GM12891 (cell line): ENCODE results near the gene CAPN2.
"Not testable (repeated sequence)": the region's sequence is repeated elsewhere in the genome, so short reads cannot be mapped to it uniquely, and the experiment has no call there.

Experiments used
- DNase-seq: peaks from one replicate; pipeline ENCODE4 v3.0.0; 2011; ENCODE audit warnings: low spot score; ENCODE audit not compliant: insufficient read length
- FAIRE-seq: peaks from 2 replicates; lab custom pipeline; 2011; peaks lifted over from hg19 to GRCh38; lab: Jason Lieb, UNC
- PAX5 ChIP-seq: IDR thresholded peaks from 2 replicates; pipeline ENCODE4 v1.6.1; 2011; ENCODE audit warnings: low read length, moderate library complexity, mild to moderate bottlenecking; ENCODE audit not compliant: insufficient read depth, severe bottlenecking
- POLR2A ChIP-seq: IDR thresholded peaks from 2 replicates; pipeline ENCODE4 v1.6.1; 2011; ENCODE audit warnings: low read depth, low read length, control low read depth
- POLR2AphosphoS5 ChIP-seq: IDR thresholded peaks from 2 replicates; pipeline ENCODE4 v1.6.1; 2011; ENCODE audit warnings: low read depth, low read length, control low read depth
- POU2F2 ChIP-seq: IDR thresholded peaks from 2 replicates; pipeline ENCODE4 v1.6.1; 2011; ENCODE audit warnings: low read depth, mild to moderate bottlenecking, control low read depth, low read length, moderate library complexity
- SPI1 ChIP-seq: IDR thresholded peaks from 2 replicates; pipeline ENCODE4 v1.6.1; 2011; ENCODE audit warnings: low read depth, low read length, control low read depth
- TAF1 ChIP-seq: IDR thresholded peaks from 2 replicates; pipeline ENCODE4 v1.6.1; 2011; ENCODE audit warnings: low read depth, low read length, control low read depth

Gene CAPN2

DNA sequence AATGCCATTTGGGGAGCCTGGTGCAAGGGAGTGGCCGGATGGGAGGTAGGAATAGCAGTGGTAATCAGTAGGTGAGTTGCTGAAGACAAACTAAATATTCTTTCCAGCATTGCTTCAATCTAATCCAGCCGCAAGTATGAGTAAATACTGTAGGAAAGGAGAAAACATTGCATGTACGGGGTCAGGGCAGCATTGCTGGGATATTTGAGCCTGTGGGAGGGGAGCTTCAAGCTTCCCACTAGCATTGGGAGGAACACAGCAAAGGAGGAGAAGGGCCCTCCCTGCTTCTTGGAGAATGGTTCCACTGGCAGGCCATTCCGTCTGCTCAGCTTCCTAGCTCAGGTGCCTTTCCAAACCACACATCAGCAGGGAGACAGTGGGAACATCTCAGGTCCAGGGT, 15.2 kb downstream of the CAPN2 start:
- TF ChIP-seq POLR2AphosphoS5 = no peak
- TF ChIP-seq POLR2A = no peak
- no peak for TF ChIP-seq SPI1
- no peak for TF ChIP-seq POU2F2
- TF ChIP-seq PAX5 = no peak
- no peak for TF ChIP-seq TAF1
- no peak for DNase-seq

DNA sequence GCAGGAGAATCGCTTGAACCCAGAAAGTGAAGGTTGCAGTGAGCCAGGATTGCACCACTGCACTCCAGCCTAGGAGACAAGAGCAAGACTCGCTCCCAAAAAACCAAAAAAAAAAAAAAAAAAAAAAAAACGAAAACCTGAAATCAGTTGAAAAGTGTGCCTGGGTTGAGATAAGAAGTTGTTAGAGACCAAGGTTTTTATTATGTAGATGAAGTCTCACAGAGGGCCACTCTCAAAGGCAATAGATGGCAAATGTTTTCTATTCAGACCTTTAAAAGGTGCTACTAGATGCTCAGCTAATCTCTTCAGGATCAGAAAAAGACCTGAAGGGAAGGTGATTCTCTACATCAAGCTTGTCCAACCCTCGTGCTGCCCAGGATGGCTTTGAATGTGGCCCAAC, 17.6 kb downstream of the CAPN2 start:
- TF ChIP-seq POU2F2 (no peak), POLR2AphosphoS5 (no peak), SPI1 (no peak), TAF1 (no peak), PAX5 (no peak), POLR2A (no peak)
- DNase-seq = no peak
- no peak for FAIRE-seq

More for the DNA sequence above, 15.2 kb downstream of the CAPN2 start:
- no peak for FAIRE-seq

DNA sequence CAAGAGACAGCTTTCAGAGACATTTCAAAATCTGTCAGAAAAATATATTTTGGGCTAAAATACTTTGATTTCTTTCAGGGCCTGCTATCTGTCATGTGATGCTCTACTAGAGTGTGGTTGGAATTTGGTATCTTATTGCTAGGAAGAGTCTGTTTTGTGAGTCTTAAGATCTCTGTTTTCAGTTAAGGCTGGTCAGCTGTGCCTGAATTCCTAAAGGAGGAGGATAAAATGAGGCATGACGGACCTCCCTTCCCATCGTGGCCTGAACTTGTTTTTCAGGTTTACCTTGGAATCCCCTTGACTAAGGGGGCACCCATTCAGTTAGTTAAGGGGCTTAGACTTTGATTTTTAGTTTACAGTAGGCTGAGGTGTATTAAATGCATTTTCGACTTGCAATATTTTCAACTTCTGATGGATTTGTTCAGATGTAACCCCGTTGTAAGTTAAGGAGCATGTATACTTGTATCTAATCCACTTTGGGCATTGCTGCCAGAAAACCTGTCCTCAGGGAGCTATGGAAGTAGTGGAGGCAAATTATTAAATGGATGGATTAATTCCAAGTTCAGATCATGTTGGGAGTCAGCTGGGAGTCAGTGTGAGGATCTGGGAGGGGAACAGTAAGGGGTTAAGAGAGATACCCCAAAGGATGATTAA, 18.3 kb downstream of the CAPN2 start:
- no peak for FAIRE-seq
- no peak for DNase-seq
- TF ChIP-seq POLR2AphosphoS5 = no peak
- no peak for TF ChIP-seq PAX5

DNA sequence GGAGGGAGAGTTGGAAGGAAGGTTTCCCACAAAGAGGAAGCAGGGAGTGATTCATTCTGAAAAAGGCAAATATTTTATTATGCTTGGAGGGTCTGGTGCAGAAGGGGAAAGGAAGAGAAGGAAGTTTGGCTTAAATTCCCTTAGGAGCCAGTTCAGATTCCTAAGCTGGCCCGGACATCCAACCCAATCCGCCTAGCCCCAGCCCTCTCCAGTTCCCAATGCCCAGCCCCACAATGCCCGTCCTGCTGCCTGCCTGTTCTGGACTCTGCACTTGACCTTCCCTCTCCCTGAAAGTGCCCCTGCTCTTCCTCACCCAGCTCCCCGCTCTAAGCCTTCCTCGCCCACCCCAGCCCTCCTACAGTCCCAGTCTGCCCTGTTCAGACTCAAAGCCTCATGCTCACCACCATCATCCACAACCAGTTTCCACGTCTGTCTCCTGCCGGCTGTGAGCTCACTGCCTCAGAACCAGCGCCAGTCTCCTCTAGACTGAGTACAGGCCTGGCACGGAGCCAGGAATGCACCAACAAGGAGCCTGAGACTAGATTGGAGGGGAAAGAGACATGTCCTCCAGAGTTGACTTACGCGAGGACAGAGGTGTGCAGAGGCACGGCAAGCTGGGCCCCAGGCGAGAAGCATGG, 18.9 kb downstream of the CAPN2 start:
- TF ChIP-seq PAX5 (no peak), POLR2AphosphoS5 (no peak), TAF1 (no peak), SPI1 (no peak), POU2F2 (no peak), POLR2A (no peak)
- FAIRE-seq (no peak), DNase-seq (no peak)

DNA sequence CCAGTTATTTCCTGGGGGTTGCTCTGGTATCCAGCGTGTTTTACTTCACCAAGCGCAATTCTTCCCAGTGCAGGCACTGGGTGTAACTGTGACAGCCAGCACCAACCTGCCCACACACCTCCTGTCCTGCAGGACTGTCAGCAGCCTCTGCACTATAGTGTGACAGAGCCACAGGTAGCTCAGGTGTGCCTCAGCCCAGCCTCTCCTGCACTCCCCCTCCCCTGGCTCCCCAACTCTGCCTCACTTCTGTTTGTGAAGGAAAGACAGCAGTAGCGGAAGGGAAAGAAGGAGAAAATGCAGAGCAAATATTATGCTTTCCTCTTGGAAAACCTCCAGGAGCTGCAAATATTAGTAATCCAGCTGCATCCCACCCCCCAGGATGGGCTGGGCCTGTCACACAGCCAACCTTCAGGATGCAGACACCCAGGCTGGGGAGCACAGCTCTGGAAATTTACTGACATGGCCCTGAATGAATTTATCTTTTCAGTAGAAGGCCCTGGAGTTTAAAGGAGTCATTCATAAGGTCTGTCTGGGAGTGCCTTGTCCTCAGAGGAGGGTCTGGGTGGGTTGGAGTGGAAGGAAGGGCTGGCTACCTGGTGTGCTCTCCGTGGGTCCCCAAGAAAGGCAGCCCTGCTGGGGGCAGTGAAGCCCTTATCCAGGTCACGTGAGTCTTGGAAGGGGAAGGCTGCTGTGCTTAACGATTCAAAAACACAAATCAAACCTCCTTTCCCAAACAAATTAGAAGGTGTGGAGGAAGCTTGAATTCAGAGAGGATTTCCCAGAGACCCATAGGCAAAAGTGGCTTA, 20.9 kb downstream of the CAPN2 start:
- TF ChIP-seq POLR2AphosphoS5 = no peak
- TF ChIP-seq PAX5 = no peak
- TF ChIP-seq TAF1 = no peak
- TF ChIP-seq POU2F2 = no peak
- TF ChIP-seq POLR2A = no peak
- TF ChIP-seq SPI1 = no peak
- DNase-seq (no peak), FAIRE-seq (no peak)

DNA sequence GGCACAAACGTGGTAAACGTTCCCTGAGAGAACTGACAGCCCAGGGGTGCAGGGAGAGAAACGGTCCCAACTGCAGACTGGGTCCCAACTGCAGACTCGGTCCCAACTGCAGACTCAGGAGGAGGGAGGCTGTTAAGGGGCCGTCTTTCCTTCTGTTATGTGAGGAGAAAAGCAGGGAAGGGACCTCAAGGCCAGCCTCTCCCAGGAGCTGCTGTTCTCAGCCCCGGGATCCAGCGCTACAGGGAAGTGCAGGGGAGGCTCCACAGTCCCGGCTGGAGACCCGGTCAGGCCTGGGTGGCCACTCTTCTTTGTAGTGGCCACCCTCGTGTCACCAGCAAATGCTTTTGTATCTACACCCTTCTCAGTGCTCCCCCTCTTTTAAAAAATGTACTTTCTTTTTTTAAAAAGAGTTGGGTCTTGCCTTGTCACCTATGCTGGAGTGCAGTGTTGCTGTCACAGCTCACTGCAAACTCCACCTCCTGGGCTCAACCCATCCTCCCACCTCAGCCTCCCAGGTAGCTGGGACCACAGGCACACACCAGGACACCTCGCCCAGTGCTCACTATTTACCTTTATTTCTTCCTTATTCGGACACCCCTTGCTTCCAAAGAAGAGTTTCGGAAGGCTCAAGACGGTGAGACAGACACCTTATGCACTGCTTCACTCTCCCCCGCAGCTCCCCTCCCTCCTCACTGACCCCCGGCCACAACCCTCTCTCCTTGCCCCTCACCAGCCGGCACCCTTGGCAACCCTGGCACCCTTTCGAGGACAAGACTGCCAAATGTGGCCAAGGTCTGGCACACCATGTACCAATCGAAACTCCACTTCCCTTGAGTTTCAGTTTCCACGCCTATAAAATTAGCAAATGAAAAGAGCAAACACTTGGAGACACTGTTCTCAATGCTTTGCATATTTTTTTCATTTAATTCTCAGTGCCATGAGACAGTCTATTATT, 21.8 kb downstream of the CAPN2 start:
- TF ChIP-seq PAX5 = no peak
- TF ChIP-seq POLR2AphosphoS5 = no peak
- no peak for TF ChIP-seq POU2F2
- TF ChIP-seq POLR2A = no peak
- TF ChIP-seq SPI1 = no peak
- TF ChIP-seq TAF1 = no peak
- FAIRE-seq (no peak), DNase-seq (no peak)

DNA sequence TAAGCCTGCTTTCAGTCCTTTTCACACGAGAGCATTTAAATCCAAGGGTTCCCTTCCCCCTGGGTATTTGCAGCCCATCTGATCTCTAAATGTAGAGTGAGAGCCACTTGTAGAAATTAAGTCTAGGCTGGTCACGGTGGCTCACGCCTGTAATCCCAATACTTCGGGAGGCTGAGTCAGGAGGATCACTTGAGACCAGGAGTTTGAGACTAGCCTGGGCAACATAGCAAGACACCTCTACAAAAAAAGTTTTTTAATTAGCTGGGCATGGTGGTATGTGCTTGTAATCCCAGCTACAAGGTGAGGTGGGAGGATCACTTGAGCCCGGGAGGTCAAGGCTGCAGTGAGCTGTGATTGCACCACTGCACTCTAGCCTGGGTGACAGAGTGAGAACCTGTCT, 24.3 kb downstream of the CAPN2 start:
- DNase-seq = not testable (repeated sequence)

DNA sequence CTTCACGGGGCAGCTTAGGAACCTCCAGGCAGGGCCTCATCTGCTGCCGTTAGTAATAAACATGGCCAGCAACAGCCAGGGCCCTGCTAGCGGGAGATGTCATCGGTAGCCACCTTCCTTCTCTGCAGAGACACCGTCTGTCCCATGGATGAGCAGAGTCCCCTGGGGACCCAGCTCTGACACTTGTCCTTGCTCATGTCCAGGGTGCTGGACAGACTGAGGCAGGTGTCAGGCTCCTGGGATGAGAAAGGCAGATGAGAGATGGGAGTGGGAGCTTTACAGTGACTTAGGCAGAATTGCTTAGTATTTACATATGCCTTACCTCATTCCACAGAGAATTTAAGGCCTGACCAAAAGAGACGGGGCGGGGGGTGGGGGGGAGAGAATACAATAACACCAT, 25.0 kb downstream of the CAPN2 start:
- no peak for DNase-seq
- TF ChIP-seq SPI1 (no peak), POLR2AphosphoS5 (no peak), TAF1 (no peak), PAX5 (no peak), POU2F2 (no peak), POLR2A (no peak)
- no peak for FAIRE-seq

More for the DNA sequence above, 24.3 kb downstream of the CAPN2 start:
- FAIRE-seq = not testable (repeated sequence)
